ENCODE data around the gene CANT1. TPM values are rescaled to one million over a fixed set of nuclear protein-coding genes. Genes with fewer than 3 reads are reported as not detected.

CANT1 gene
- total RNA-seq, 1 donor from 2014 or later: 23.1 TPM

- H3K27ac ChIP-seq: no peak overlapping the region
- intact Hi-C loops (cut with DNase I): no loop called here
- no peak overlapping the region for H3K4me3 ChIP-seq
- no peaks in the 10 kb centered on the region for H3K27me3 ChIP-seq
- H3K9me3 ChIP-seq: no peaks in the 10 kb centered on the region
- no peaks in the 10 kb centered on the region for H3K4me1 ChIP-seq
- TF ChIP-seq CTCF (IDR thresholded peaks at IDR 0.05) (no peak), POLR2AphosphoS5 (IDR thresholded peaks at IDR 0.05; ENCODE audit: insufficient read depth in 1 of 2, low read depth in 1 of 2) (no peak), POLR2A (IDR thresholded peaks at IDR 0.05) (no peak)
- DNase-seq (ENCODE audit: extremely low spot score in 2 of 2): no peak
- no peaks in the 10 kb centered on the region for H3K36me3 ChIP-seq
Measured at GRCh38 chr17:78944956-78945355, 64.6 kb downstream of the CANT1 start.

DNA sequence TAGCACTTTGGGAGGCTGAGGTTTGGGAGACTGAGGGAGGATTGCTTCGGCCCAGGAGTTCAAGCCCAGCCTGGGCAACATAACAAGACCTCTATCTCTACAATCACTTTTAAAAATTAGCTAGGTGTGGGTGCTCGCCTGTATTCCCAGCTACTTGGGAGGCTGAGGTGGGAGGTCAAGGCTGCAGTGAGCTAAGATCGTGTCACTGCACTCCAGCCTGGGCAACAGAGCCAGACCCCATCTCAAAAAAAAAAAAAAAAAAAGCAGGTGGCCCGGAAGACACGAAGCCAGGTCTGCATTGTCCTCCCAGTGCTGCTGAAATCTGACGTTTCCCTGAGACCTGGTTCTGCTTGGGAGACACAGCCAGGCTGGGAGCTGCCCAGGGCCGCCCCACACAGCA is 65.5 kb downstream of the CANT1 start:
- Histone ChIP-seq H3K4me3 (no peak overlapping the region), H3K27me3 (no peaks in the 10 kb centered on the region), H3K36me3 (no peaks in the 10 kb centered on the region), H3K27ac (no peak overlapping the region), H3K9me3 (no peaks in the 10 kb centered on the region), H3K4me1 (no peaks in the 10 kb centered on the region)
- intact Hi-C loops (cut with DNase I): no loop called here
- DNase-seq (ENCODE audit: extremely low spot score in 2 of 2): no peak
- no peak for TF ChIP-seq POLR2A (IDR thresholded peaks at IDR 0.05)
- no peak for TF ChIP-seq CTCF (IDR thresholded peaks at IDR 0.05)
- TF ChIP-seq POLR2AphosphoS5 (IDR thresholded peaks at IDR 0.05; ENCODE audit: insufficient read depth in 1 of 2, low read depth in 1 of 2): no peak

Other genes starting within 250 kb of the CANT1 start
- gene CYTH1, start 227.5 kb downstream of the CANT1 start, total RNA-seq: 62.9 TPM
- gene USP36, start 168.9 kb downstream of the CANT1 start, total RNA-seq: 71.2 TPM
- 7.9 TPM for gene CEP295NL, start 106.6 kb downstream of the CANT1 start, total RNA-seq
- gene TIMP2, start 84.4 kb downstream of the CANT1 start, total RNA-seq: 181 TPM
- gene LGALS3BP, start 29.8 kb downstream of the CANT1 start, total RNA-seq: 488 TPM
- 30.7 TPM for gene C1QTNF1, start 14.4 kb upstream of the CANT1 start, total RNA-seq
- gene ENGASE, start 65.1 kb upstream of the CANT1 start, total RNA-seq: 13.8 TPM